Activated naive CD8-positive, alpha-beta T cell treated with anti-CD3 and anti-CD28 coated beads for 36 hours (primary cell): ENCODE measurements around the gene TMEM232. TPM values are rescaled to one million over a fixed set of nuclear protein-coding genes. Genes with fewer than 3 reads are reported as not detected.
"Not testable (repeated sequence)": the region's sequence is repeated elsewhere in the genome, so short reads cannot be mapped to it uniquely, and the experiment has no call there.

Experiments
- DNase-seq: peaks from one replicate; pipeline ENCODE4 v3.0.0; 2021
- H3K27ac Mint-ChIP-seq: one replicate; pipeline ENCODE4 v1.8.0; 2022; ENCODE audit warnings: mild to moderate bottlenecking, moderate library complexity, mixed read lengths
- H3K27me3 Mint-ChIP-seq: one replicate; pipeline ENCODE4 v1.8.0; 2022; ENCODE audit warnings: mild to moderate bottlenecking, mixed read lengths
- H3K36me3 Mint-ChIP-seq: one replicate; pipeline ENCODE4 v1.8.0; 2021; ENCODE audit warnings: mild to moderate bottlenecking, mixed read lengths
- H3K4me1 Mint-ChIP-seq: one replicate; pipeline ENCODE4 v1.8.0; 2021; ENCODE audit warnings: mixed read lengths
- H3K4me3 Mint-ChIP-seq: one replicate; pipeline ENCODE4 v1.8.0; 2022; ENCODE audit warnings: mild to moderate bottlenecking, moderate library complexity, mixed read lengths
- H3K9me3 Mint-ChIP-seq: one replicate; pipeline ENCODE4 v1.8.0; 2022; ENCODE audit warnings: mixed read lengths
- total RNA-seq, 2 experiments: library from RNA; stranded (reverse); gene quantifications; one replicate each; pipeline ENCODE4 v1.2.3, GENCODE V29; 2021

Gene TMEM232
- total RNA-seq, 2 experiments from 2014 or later: 0.66 to 1.2 TPM

DNA sequence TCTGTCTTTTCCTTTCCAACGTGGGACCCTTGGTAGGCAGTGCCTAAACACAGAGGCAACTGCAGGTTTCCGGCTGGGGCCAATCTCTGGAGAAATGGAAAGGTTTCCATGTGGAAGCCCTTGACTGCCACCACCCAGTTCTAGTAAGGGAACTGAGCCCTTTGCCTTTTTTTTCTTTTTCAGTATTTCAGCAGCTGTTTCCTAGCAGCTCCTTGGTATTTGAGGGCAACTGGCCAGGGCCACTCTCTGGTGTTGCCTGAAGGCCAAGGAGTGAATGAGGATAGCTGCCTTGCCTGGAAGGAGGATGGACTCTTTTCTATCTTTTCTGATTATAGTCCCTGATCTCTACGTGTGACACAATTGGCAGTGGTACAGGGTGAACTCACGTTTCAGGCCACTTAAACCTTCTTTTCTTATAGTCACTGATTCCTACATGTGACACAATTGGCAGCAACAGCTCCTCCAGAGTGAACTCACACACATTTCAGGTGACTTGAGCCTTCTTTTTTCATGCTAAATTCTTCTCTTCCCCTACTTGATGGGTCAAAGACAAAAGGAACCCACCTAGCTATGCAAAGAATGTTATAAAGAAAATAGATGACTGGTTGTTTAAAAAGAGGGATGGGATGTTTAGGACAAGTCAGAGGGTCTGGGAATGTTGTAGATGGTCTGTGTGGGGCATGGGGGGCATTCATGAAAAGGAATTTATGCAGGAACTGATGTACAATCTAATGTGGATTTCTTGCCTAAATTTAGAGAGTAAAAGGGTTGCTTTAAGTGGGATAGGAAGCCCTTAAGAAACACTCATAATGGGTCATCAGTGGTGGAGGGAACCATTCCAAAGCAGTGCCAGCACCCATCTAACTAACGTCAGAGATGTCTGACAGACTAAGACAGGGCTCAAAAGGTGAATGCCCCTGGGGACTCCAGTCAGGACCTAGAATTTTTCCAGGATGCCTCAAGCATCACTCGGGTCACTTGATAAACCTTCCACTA, 190.1 kb downstream of the TMEM232 start:
- H3K27me3 Mint-ChIP-seq: no peaks in the 10 kb centered on the region
- no peaks in the 10 kb centered on the region for H3K9me3 Mint-ChIP-seq
- no peaks in the 10 kb centered on the region for H3K4me1 Mint-ChIP-seq
- H3K27ac Mint-ChIP-seq: no peak overlapping the region
- no peak for DNase-seq
- no peaks in the 10 kb centered on the region for H3K36me3 Mint-ChIP-seq
- no peak overlapping the region for H3K4me3 Mint-ChIP-seq

DNA sequence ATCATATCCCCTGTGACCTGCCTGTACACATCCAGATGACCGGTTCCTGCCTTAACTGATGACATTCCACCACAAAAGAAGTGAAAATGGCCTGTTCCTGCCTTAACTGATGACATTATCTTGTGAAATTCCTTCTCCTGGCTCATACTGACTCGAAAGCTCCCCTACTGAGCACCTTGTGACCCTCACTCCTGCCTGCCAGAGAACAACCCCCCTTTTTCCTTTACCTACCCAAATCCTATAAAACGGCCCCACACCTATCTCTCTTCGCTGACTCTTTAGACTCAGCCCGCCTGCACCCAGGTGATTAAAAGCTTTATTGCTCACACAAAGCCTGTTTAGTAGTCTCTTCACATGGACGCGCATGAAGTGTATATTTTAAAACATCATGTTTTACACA, 191.3 kb downstream of the TMEM232 start:
- DNase-seq, H3K4me1 Mint-ChIP-seq, H3K4me3 Mint-ChIP-seq, H3K27me3 Mint-ChIP-seq, H3K36me3 Mint-ChIP-seq, H3K27ac Mint-ChIP-seq, H3K9me3 Mint-ChIP-seq: not testable (repeated sequence)

DNA sequence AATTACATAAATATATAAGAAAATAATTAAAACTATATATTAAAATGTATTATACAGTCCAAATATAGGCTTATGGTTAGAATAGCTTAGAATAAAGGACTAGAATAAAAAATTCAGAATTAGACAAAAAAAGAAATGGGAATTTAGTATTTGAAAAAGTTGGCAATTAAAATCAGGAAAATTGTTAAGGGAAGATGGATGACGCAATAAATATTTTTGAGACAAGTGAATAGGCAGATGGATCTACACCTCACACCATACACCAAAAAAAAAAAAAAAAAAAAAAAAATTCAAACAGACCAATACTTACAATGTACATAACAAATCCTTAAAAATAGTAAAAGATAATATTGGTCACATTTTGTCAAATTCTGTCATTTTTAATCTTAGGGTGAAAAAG, 200.7 kb downstream of the TMEM232 start:
- no peaks in the 10 kb centered on the region for H3K27me3 Mint-ChIP-seq
- no peak for DNase-seq
- no peaks in the 10 kb centered on the region for H3K36me3 Mint-ChIP-seq
- peaks cover 6% of the 10 kb centered on the region for H3K9me3 Mint-ChIP-seq
- H3K4me3 Mint-ChIP-seq: no peak overlapping the region
- H3K27ac Mint-ChIP-seq: no peak overlapping the region
- H3K4me1 Mint-ChIP-seq: no peaks in the 10 kb centered on the region

DNA sequence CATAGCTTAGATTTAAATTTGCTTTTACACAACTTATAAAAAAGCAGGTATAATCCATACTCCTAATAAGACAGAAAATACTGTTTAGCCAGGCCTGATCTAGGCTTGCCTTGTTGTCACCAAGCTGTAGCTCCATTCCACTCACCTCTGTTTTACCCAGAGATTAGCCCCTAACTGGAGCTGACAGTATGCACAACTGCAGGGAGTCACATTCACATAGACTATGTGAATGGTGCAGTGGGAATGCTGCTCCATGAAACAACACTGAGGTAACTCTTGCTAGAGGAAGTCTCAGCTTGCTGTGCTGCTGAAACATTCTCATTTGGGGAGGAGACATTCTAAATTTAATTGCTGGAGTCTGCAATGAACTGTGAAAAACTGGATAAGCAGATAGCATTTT, 209.1 kb downstream of the TMEM232 start:
- H3K4me3 Mint-ChIP-seq: no peak overlapping the region
- DNase-seq: no peak
- no peaks in the 10 kb centered on the region for H3K4me1 Mint-ChIP-seq
- H3K27ac Mint-ChIP-seq: no peak overlapping the region
- H3K27me3 Mint-ChIP-seq: peaks cover 9% of the 10 kb centered on the region
- peaks cover 5% of the 10 kb centered on the region for H3K9me3 Mint-ChIP-seq
- H3K36me3 Mint-ChIP-seq: no peaks in the 10 kb centered on the region

DNA sequence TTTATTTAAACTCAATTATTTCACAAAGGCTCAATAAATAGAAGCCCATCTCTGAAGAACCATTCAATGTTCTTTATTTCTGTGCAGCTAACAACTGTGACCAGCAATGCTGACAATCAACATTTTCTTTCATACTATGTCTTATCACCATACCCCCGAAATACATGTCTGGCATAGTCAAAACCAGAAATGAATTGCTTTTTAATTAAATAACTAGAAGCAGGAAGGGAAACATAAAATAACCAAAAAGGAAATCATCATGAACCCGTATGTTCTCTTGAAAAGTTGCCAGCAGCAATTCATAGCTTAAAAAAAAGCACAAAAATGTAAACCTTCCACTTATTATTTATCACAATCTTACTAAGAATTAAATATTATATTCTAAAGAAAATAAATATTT, 212.4 kb downstream of the TMEM232 start:
- Mint-ChIP-seq H3K36me3 (no peaks in the 10 kb centered on the region), H3K4me1 (peaks cover 3% of the 10 kb centered on the region), H3K4me3 (no peak overlapping the region)

DNA sequence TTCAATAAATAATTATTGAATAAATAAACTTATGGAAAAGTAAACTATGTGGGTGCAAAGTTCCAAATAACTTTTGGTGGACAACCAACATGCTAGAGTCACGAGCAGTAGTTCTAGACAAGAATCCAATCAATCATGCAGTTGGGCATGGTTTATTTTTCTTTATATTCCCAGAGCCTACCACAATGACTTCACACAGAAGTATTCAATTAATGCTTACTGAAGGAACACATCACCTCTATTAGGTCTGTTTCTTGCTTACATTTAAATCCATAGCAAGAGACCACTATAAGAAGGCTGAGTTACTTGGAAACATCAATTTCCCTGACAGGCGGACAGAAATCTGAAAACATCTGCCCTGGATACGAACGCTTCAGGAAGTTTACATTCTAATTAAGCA, 214.2 kb downstream of the TMEM232 start:
- peaks cover 3% of the 10 kb centered on the region for H3K4me1 Mint-ChIP-seq
- no peak overlapping the region for H3K4me3 Mint-ChIP-seq

More for the DNA sequence above, 212.4 kb downstream of the TMEM232 start:
- Mint-ChIP-seq H3K27ac (no peak overlapping the region), H3K9me3 (no peaks in the 10 kb centered on the region), H3K27me3 (peaks cover 9% of the 10 kb centered on the region)
- no peak for DNase-seq

DNA sequence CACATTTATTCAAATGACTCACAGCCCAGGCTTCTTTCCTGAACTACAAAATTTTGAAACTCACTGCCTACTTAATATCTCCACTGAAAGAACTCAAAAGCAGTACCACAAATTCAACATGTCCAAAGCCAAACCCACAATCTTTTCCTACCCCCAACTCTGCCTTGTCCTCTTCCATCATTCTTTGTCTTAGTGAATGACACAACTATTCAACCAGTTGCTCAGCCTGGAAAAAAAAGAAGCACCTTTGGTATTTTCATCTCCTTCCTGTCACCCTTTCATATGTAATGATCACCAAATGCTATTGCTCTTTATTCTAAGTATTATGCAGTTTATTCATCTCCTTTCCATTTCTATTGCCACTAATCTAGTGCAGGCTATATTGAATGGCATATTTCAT, 216.3 kb downstream of the TMEM232 start:
- Mint-ChIP-seq H3K27ac (no peak overlapping the region), H3K9me3 (no peaks in the 10 kb centered on the region), H3K4me1 (peaks cover 3% of the 10 kb centered on the region), H3K36me3 (no peaks in the 10 kb centered on the region), H3K4me3 (no peak overlapping the region), H3K27me3 (peaks cover 9% of the 10 kb centered on the region)
- no peak for DNase-seq

More for the DNA sequence above, 214.2 kb downstream of the TMEM232 start:
- no peaks in the 10 kb centered on the region for H3K9me3 Mint-ChIP-seq
- H3K27me3 Mint-ChIP-seq: peaks cover 9% of the 10 kb centered on the region
- no peak for DNase-seq
- H3K27ac Mint-ChIP-seq: no peak overlapping the region
- no peaks in the 10 kb centered on the region for H3K36me3 Mint-ChIP-seq

DNA sequence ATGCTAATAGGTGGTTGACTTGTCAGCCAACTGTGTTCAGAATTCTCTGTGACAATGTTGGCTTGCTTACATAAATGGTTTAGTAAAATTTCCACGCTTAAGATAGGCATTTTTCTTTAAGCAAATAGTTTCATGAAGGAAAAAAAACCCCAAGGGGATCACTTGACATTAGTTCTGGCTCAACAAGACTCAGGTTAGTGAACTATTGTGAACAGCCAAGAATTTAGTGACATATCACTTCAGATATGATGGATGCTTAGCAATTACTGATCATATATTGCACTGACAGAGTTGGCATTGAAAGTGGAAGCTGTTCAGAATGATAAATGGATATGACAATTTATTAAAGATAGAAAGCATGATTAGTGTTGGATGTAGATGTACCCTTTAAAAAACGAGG, 218.5 kb downstream of the TMEM232 start:
- Mint-ChIP-seq H3K27me3 (peaks cover 4% of the 10 kb centered on the region), H3K4me1 (peaks cover 3% of the 10 kb centered on the region), H3K36me3 (no peaks in the 10 kb centered on the region), H3K27ac (no peak overlapping the region), H3K9me3 (no peaks in the 10 kb centered on the region), H3K4me3 (no peak overlapping the region)
- DNase-seq: no peak

DNA sequence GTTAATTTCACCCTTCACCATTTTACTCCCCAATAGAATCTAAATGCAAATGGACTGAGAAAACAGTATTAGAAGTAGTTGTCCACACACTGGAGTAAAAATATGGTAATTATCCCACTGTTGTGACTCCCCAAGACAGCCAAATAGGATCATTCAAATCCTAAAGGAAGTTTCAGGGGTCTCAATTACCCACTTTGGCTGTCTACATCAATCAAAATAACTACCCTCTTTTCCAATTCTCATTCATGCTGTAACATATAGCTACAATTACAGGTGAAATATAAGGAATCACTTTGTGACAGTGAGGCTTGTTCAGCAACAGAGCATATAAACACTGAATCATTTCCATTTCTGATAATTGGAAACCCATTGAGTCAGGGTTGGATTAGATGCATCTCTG, 220.1 kb downstream of the TMEM232 start:
- no peak overlapping the region for H3K27ac Mint-ChIP-seq
- DNase-seq: no peak
- no peak overlapping the region for H3K4me3 Mint-ChIP-seq
- H3K36me3 Mint-ChIP-seq: no peaks in the 10 kb centered on the region
- H3K4me1 Mint-ChIP-seq: no peaks in the 10 kb centered on the region
- no peaks in the 10 kb centered on the region for H3K27me3 Mint-ChIP-seq
- no peaks in the 10 kb centered on the region for H3K9me3 Mint-ChIP-seq

DNA sequence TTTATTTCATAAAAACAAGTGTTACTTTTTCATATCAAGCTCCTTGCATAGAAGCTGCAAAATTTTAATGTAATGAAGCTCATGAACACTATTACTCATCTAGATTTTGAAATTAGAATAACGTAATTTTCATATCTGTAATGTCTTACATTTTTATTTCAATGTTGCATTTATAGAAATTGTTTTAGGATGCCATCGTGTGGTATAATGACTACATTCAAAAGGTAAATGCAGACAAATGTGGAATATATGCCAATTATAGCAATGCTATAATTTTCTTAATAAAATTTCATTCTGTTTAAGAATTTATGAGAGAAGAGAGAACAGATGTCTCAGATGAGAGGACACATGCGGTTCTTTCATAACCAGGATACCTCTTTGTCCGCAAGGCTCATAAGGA, 230.2 kb downstream of the TMEM232 start:
- Mint-ChIP-seq H3K27ac (no peak overlapping the region), H3K4me1 (no peaks in the 10 kb centered on the region), H3K36me3 (no peaks in the 10 kb centered on the region), H3K4me3 (no peak overlapping the region), H3K27me3 (peaks cover 3% of the 10 kb centered on the region), H3K9me3 (no peaks in the 10 kb centered on the region)
- DNase-seq: no peak

DNA sequence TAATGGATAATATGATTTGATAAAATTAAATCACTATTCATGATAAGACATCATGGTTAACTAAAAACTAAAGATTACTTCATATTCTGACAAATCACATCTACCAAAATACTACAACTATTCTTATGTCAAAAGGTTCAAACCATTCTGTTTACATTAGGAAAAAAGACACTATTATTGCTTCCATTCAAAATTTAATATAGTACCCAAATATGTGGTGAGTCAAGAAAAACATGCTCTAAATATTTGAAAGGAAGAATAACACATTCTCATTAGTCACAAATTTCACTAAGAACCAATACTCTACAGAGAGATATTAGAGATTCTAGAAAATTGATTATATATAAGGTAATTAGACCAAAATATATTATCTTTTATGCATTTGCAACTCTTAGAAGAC, 234.0 kb downstream of the TMEM232 start:
- Mint-ChIP-seq H3K27me3 (peaks cover 12% of the 10 kb centered on the region), H3K9me3 (no peaks in the 10 kb centered on the region), H3K4me1 (no peaks in the 10 kb centered on the region), H3K4me3 (no peak overlapping the region), H3K36me3 (no peaks in the 10 kb centered on the region), H3K27ac (no peak overlapping the region)
- no peak for DNase-seq

DNA sequence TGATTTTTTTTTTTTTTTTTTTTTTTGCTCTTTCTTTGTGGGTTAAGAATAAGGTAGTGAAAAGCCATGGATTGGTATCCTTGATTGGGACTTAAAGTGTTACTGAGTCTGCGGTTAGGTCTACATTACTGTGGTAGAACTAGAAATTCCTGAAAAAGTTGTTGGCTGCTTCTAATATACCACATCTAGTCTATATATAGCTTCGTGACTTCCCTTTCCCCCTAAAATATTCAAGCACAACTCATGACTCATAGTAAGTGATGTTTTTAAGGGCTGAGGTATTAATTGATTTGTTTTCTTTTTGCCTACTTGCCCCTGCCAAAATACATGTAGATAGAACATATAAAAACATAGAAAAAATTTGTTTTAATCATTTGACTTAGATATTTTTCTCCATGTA, 247.6 kb downstream of the TMEM232 start:
- no peaks in the 10 kb centered on the region for H3K27me3 Mint-ChIP-seq
- no peak overlapping the region for H3K27ac Mint-ChIP-seq
- peaks cover 6% of the 10 kb centered on the region for H3K9me3 Mint-ChIP-seq
- H3K4me3 Mint-ChIP-seq: no peak overlapping the region
- H3K36me3 Mint-ChIP-seq: no peaks in the 10 kb centered on the region
- DNase-seq: no peak
- no peaks in the 10 kb centered on the region for H3K4me1 Mint-ChIP-seq

DNA sequence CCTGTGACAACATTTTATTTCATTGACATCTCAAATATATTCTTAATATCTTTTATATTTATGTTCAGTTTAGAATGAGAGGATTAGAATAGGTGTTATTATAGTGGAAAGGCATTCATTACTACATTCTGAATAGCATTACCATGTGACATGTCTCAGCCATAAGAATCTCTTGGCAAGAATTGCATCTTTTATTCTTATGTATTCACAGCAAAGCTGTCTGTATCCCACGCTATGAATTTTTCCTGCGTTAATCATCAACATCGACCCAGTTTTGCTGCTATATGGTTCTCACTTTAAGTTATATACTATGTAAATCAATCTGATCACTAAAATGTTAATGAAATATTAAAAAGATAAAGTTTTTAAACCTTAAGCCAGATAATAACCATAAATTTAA, 248.6 kb downstream of the TMEM232 start:
- H3K4me3 Mint-ChIP-seq: no peak overlapping the region
- no peak overlapping the region for H3K27ac Mint-ChIP-seq
- H3K27me3 Mint-ChIP-seq: no peaks in the 10 kb centered on the region
- no peaks in the 10 kb centered on the region for H3K36me3 Mint-ChIP-seq
- peaks cover 8% of the 10 kb centered on the region for H3K9me3 Mint-ChIP-seq
- no peaks in the 10 kb centered on the region for H3K4me1 Mint-ChIP-seq
- no peak for DNase-seq

DNA sequence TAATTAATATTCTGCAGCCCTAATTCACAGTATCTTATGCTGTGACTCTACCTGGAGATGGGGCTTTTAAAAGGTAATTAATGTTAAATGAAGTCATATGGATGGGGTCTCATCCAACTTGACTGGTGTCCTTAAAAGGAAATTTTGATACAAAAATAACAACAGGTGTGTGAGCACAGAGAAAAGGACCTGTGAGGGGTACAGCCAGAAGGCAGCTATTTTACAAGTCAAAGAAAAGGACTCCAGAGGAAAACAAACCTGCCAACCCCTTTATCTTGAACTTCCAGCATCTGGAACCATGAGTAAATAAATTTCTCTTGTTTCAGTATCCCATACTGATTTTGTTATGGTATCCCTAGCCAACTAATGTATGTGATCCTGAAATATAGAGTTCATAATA, 250.3 kb downstream of the TMEM232 start:
- Mint-ChIP-seq H3K4me3 (no peak overlapping the region), H3K36me3 (no peaks in the 10 kb centered on the region), H3K9me3 (peaks cover 11% of the 10 kb centered on the region), H3K27me3 (no peaks in the 10 kb centered on the region), H3K27ac (no peak overlapping the region), H3K4me1 (no peaks in the 10 kb centered on the region)
- DNase-seq: no peak

DNA sequence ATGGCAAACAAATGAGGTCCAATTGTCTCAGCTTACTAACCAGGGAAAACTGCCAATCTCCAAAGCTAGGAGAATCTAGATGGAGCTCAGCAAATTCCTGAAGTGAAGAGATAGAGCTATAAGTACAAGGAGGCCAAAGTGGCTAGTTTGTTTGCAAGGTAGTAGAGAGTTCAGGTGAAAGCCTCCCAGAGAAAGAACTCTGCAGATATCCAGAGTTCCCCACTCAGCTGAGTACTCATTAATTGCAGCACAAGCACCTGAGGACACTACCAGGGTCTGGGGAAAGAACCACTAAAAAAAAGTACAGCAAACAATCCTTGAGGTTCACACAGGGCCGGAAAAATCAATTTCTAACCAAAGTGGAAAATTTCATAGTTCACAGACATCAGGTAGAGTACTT, 250.9 kb downstream of the TMEM232 start:
- no peak for DNase-seq
- no peak overlapping the region for H3K27ac Mint-ChIP-seq

DNA sequence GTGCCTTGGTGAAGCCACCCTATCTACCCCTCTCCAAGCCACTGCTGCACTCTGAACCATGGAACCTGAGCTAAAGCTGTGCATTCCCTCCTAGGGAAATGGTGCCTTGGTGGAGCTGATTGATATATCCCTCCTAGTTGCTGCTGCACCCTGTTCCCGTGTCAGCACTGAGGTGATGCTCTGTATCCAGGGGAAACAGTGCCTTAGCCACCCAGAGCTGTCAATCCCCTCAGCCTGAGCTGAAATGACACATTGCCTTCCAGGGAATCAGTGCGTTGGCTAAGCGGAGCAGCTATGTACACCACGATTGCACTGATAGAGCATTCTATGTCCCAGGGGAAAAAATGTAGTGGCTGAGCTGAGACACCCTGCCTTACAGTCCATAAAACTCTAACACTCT, 257.0 kb downstream of the TMEM232 start:
- DNase-seq: no peak
- H3K9me3 Mint-ChIP-seq: peaks cover 19% of the 10 kb centered on the region
- H3K36me3 Mint-ChIP-seq: peaks cover 2% of the 10 kb centered on the region
- no peaks in the 10 kb centered on the region for H3K4me1 Mint-ChIP-seq
- no peak overlapping the region for H3K27ac Mint-ChIP-seq
- no peaks in the 10 kb centered on the region for H3K27me3 Mint-ChIP-seq
- no peak overlapping the region for H3K4me3 Mint-ChIP-seq

More for the DNA sequence above, 250.9 kb downstream of the TMEM232 start:
- Mint-ChIP-seq H3K4me3 (no peak overlapping the region), H3K27me3 (no peaks in the 10 kb centered on the region), H3K9me3 (peaks cover 18% of the 10 kb centered on the region), H3K4me1 (no peaks in the 10 kb centered on the region), H3K36me3 (peaks cover 2% of the 10 kb centered on the region)
